ENCODE results near the gene BBX.
"Not testable (repeated sequence)": the region's sequence is repeated elsewhere in the genome, so short reads cannot be mapped to it uniquely, and the experiment has no call there.

Gene BBX

DNA sequence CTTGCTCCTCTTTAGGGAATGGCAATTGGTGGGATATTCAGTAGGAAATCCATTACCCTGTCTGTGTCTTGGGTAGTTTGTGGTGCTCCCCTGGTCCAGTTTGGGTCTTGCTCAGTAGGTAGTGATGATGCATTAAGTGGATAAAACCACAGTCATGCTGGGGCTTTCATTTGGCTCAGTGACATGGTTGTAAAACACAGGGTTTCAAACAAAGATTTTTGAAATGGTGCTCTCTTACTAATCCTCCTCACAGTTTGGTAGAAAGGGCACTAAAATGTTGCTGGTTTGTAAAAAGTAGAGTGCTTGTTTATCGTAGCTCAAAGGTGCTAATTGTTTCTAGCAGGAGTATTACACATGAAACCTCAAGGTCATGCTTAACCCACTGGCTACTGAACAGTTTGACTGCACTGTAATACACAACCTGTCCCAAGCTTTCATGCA lies 22.9 kb downstream of the BBX start:
- peak; percentile 23 for DNase-seq

DNA sequence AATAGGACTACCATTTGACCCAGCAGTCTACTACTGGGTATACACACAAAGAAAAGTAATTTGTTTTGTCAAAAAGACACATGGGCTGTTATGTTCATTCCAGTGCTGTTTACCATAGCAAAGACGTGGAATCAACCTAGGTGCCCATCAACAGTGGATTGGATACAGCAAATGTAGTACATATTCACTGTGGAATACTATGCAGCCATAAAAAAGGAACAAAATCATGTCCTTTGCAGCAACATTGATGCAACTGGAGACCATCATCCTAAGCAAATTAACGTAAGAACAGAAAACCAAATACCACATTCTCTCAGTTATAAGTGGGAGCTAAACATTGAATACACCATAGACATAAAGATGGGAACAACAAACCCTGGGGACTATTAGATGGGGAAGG lies 25.8 kb downstream of the BBX start:
- DNase-seq = no peak

DNA sequence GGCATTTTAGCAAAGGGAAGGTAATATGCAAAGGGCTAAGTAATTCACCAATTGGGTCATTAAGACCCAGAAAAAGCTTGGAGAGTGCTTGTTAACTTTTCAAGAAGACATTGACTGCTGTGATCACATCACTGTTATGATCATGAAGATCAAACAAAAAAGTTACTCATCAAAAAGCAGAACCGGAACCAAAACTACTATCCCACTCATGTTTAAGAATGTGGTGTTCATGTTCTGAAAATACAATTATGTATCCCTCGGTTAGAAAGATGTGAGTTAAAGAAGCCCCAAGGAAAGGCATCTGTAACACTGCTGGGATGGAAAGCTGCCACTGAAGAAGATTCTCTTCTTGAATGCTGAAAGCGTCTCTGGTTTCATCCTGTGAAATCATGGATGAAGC lies 32.6 kb downstream of the BBX start:
- no peak for DNase-seq

DNA sequence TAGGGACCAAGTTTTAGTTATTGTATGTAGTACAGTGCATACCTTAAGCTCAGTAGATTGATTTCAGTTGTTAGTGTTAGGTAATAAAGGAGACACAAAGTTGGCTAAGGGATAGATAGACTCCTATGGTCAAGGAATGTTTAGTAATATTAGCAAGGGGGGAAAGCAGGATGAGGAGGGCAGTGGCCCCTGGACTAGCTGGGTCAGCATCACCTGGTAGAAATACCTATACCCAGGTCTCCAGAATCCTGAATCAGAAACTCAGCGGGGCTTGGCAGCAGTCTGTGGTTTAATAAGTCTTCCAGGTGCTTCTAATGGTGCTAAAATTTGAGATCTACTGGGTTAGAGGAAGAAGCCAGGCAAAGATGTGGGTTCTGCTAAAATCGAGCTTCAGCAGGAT lies 35.0 kb downstream of the BBX start:
- DNase-seq = no peak

DNA sequence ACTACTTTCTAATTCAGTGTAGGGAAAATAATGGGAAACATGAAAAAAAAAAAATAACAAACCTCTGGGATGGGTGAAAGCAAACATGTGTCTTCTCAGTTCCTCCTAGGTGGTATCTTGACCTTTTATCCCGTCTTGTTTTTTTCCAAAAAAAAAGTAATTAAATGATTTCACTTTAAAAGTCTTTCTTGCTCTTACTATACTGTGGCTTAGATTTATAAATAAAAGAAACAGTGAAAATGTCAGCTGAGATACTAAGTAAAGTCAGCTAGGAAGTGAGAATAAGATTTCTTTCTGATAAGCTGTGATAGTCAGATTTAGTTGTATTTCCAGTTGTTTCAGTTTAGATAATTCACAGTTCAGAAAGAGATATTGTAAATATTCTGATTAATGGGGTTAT lies 37.4 kb downstream of the BBX start:
- no peak for DNase-seq

DNA sequence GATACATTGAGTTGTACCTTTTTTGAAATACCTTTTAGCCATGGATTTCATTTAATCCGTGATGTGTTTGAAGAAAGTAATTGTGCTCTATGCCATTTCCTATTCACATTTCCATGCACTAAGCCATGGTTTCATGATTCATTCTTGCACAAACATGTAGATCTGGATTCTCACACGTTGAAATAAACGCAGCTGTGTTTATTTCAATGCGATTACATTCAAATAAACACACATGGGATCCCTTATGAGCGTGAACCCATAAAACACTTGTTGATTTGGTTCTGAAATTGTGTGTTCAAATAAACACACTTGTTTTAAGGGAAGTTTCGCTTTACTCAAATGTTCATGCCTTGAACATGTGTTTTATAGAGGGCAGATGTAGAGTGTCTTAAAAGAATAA lies 39.2 kb downstream of the BBX start:
- DNase-seq = peak; percentile 11

DNA sequence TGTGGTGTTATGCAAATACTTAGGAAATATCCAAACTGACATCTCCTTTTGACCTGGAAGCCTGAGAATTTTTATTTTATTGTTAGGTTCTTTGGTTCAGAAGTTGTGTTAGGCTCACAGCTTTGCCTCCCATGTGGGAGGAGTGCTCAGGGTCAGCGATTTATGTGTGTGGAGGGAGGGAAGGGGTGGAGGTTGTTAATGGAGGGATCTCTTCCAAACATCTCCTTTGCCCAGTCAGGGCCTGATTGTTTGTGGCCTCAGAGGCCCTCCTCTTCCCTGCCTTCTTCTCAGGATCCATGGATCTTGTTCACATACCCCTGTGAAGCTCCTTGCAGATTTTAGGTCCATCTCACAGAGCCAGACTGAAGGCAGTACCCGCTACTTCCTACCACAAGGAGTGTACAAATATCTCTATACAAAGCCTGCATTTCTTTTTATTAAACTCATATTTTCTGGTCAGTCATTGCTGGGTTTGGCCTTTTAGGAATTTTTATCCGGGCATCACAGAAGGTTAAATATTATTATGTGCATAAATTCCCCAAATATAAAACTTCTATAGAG lies 40.3 kb downstream of the BBX start:
- no peak for DNase-seq

DNA sequence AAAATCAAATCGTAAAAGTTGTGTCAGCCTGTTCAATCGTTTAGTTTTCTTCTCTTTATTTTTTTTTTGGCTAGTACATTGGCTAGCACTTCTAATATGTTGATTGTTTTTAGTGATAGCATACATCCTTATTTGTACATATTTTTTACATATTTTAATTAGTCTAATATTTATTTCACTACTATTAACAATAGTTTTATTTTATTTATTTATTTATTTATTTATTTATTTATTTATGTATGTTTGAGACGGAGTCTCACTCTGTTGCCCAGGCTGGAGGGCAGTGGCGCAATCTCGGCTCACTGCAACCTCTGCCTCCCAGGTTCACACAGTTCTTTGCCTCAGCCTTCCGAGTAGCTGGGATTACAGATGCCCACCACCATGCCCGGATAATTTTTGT lies 42.5 kb downstream of the BBX start:
- not testable (repeated sequence) for DNase-seq

DNA sequence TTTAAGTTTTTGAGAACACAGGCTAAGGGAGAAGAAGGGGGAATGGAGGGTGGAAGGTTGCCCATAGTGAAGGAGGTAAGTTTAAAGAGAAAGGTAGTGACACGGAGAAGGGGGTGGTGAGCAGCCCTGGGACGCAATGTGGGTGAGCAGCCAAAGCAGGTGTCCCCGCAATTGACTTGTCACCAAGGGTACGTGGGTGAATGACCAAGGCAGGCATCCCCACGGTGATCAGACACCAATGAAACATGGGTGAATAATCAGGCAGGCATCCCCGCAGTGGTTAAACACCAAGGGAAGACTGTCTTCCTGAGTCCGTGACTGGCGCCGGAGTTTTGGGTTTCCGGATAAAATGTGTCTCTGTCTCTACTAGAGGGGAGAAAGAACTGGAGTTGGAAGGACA lies 48.3 kb downstream of the BBX start:
- not testable (repeated sequence) for DNase-seq

DNA sequence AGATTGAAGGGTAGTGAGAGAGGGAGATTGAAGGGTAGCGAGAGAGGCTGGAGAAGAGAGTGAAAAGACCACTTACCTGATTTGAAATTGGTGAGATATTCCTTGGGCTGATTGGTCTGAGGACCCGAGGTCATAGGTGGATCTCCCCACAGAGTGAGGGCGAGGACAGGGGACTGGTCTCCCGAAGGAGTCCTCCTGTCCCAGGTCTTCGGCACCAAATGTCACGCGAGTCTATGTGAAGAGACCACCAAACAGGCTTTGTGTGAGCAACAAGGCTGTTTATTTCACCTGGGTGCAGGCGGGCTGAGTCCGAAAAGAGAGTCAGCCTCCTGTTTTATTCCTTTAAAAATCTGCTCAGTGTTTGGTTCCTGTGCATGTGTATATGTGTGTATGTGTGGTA lies 48.7 kb downstream of the BBX start:
- DNase-seq = not testable (repeated sequence)

DNA sequence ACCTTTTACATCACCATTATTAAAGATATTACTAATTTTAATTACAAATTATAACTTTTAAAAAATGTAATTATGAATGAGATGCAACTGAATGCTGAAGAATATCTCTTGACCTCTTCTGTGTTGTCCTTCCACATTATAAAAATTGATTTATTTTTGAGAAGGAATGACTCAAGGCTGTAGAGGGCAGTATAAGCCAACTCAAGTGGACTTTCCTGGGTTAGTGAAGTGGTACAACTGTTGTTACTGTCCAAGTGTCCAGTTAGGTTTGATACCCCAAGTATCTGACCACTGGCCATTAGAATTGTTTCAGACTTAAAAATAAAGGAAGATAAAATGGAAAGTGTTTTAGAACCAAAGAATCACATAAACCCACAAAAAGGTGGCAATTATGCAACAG lies 51.9 kb downstream of the BBX start:
- DNase-seq = peak; percentile 44

DNA sequence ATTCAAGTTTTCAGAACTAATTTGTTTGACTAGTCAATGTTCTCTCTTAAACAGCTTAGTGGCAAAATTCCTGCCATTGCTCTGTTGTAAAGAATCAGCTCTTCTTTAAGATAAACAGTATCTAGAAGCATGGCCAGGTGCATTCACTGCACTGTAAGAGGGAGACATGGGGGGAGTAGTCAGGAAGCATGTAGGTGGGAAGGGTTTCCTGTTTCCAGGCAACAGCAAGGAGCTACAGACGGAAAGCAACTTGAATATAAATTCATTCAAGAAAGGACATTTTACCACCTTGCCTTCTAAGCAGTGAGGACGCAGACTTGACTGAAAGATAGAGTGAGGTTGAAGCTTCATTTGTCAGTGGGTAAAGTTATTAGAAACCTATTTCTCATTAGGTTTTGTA lies 55.3 kb downstream of the BBX start:
- no peak for DNase-seq

DNA sequence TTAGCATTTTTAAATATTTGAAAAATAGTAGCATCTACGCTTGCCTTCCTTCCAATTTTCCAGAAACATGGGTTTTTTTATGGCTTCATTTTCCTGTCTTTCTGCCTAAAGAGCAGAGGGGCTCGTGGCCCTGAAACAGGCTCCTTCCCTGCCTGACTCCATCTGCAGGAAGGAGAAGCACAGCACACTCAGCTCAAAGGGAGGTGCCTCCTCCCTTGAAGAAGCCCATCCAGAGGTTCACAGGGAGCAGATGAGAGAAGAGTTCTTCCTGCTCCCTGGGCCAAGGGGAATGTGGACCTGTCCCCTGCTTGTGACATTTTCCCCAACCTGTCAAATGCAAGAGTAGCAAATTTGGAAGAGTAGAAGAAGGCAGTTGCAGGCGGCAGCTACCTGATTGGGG lies 55.8 kb downstream of the BBX start:
- DNase-seq = no peak

DNA sequence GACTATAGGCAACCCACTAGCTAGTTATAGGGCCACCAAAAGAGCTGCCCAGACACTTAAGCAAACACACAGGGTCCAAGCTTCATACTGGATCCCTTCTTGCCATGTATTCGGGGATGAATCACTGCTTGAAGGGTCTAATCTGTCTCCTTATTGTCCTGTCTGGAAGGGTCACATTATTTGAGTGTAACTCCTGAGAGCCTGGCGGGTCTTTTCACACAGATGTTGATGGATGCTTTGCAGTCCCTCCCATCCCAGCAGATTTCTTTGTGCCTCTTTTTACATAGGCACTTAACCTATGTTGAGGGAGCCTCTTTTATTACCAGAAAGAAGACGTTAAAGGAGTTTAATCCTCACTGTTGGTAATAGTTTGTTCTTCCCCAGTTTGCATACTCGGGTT lies 56.6 kb downstream of the BBX start:
- no peak for DNase-seq

DNA sequence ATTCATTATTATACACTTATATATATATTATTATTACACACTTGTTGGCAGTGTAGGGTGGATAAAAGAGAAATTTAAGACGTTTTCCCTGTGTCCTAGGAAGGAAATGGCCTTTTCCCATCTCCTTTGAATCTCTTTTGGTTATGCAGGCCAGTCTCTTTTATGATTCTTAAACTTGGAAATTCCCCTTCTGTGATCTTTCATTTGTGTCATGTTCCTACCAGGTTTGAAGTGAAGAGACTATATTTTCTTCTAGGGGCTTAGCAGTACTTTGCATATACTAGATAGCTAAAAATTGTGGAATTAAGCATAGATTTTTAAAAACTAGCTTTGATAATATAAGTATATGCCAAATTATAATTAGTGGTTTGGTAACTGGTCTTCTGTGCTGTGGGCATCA lies 58.5 kb downstream of the BBX start:
- DNase-seq = no peak

DNA sequence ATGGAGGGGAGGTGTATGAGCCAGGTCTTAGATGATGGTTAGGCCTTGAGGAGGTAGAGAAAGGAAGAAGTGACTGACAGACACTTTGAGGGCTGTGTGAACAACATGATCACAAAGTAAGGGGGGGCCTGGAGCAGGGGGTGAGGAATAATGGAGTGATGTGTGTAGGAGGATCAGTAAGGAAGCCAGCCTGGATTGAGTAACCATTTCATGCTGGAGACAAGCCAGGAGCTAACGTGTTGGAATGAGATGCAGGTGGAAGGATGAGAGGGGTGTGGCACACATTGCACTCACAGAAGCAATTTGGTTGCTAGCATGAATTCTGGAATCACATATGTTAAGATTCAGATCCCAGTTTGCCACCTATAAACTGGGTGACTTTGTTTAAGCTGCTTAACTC lies 65.5 kb downstream of the BBX start:
- DNase-seq = no peak

DNA sequence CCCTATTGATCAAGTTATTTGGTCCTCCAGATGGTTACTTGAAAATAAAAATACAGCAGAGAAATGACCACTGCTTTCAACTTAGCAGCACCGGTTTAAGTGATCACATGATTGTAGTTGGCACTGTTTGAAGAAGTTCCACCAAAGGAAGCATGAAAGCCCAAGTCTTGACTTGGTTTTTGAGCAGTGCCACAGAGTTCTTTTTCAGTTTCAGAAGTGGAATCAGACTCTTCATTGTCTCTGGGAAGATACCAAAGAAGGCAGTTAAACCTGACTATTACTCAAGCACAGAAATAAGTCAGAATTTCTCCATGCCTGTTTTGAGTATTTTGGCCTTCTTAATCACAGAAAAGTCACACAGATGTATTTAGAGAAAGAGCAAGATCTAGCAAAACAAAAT lies 66.7 kb downstream of the BBX start:
- DNase-seq = no peak

DNA sequence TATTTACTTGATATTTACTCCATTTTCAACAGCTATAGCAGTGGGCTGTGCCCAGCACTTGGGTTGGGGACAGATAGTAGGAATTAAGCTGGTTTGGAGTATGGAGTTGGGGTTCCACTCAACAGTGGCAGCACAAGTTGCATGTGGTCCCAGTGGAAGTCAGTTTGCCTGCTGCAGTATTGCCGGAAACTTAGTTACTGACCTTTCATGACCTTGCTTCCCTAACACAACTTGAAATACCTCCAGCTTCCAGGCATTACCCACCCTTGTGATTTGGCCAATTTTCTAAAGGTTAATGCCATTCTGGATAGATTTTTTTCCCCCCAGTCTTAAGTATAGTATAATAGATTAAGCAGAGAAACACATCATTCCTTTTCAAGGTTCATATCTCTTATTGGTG lies 68.0 kb downstream of the BBX start:
- DNase-seq = no peak

DNA sequence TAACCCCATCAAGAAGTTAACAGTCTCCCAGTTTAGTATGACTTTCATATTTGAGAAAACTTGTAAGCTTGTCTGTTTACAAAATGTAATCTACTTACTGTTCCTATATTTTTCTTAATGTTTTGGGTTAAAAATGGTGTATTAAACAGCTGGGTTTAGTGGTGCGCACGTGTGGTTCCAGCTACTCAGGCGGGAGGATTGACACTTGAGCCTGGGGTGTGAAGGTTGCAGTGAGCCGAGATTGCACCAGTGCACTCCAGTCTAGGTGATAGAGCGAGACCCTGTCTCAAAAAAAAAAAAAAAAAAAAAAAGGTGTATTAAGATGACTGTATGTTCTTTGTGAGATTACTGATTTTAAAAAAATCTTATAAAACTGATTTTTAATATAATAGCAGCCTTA lies 69.3 kb downstream of the BBX start:
- DNase-seq = no peak

DNA sequence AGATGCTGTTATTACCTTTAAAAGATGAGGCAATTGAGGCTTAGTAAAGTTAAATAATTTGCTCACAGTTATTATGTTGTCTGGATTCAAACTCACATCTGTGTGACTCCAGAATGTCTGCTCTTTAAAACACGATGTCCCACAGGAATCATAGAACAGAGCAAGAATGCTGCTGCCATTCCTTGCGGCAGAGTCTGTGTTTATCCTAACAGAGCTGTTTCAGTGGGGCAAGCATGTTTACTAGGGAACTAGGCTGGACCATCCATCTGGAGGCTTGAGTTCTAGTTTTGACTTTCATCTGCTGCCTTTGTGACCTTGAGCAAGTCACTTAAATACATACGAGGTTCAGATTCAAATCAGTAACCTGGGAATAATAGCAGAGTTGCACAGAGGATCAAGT lies 72.1 kb downstream of the BBX start:
- no peak for DNase-seq

DNA sequence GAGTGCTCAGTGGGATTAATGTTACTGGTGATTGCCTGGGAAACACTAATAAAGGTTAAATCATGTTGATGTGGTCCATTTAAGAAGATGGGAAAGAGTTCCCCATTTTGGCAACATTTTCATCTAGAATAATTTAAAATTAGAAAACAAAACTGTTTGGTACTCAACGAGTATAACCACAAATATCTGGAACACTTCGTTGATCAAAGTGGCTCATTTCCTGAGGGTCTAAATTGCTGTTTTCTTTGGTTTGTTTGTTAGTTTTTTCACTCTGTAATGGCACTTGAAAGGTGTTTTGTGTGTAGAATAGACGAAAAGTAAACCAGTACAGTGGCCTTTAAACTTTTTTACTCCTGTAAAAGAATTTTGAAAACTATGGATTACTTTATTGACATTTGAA lies 73.9 kb downstream of the BBX start:
- no peak for DNase-seq

DNA sequence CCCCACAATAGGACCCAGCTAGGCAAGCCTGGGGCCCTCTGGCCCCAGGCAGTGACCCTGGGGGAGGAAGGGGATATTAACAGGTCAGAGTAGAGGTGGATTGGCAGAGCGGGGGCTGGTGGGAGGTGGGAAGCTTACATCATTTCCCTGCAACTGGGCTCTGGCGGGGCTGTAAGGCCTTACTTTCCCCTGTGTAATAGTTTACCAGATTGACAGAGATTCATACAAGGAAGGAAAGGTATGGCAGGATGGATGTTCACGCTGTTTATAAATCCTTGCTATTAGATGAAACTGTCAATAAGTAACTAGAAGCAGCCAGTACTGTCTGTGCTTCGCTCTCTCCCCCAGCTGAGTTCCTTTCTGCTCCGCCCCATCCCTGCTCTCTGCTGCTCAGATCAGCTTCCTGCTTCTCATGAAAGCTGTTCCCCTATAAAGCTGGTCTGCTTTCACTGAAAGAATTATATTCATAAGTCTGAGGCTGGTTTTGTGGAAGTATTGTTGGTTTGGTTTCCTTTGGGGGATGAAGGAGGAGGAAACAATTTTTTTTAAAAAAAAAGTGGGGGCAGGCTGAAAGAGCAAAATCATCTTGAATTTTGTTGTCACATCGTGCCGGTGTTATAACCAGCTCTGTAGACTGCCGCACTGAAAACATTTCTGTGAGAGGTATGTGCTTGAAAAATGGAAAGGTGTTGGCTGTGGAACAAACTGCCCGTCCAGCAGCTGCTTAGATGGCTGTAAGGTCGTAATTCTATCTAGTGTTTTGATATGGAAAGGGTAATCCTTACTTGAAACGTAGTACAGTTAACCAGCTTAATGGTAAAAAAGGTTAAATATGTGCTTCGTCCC lies 76.4 kb downstream of the BBX start:
- DNase-seq = peak; percentile 21

DNA sequence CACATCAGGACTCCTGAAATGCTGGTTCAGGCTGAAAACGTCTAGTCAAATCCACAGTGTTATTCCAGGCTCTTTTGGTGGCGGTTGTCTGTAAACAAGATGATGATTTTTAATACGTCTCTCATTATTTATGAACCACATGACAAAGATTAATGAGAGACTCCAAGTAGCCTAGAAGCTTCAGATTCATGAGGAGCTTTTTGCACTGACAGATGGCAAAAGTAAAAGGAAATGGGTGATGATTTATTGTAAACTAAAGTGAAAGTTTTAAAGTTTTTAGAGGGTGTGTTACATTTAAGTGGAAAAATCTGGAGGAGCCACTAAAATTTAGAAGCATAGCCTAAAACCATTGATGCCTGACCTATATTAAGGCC lies 77.0 kb downstream of the BBX start:
- DNase-seq = no peak

DNA sequence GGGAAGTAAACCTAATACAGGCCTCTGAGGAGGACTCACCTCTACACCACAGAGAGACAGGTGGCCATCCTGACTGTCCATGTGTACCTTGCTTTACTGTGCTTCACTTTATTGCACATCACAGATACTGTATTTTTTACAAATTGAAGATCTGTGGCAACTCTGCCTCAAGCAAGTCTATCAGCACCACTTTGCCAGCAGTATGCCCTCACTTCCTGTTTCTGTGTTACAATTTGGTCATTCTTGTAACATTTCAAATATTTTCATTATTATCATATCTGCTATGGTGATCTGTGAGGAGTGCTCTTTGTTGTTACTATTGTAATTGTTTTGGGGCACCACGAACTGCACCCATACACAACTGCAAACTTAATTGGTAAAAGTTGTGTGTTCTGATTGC lies 78.0 kb downstream of the BBX start:
- peak; percentile 42 for DNase-seq
